ENCODE results near the gene R3HCC1L. TPM values are rescaled to one million over a fixed set of nuclear protein-coding genes. Genes with fewer than 3 reads are reported as not detected.

Gene R3HCC1L
- polyA plus RNA-seq, 2 of the 4 experiments (the other 2 are of a cell fraction), result 11.0 to 15.2 TPM

- 96% methylated on average over 1 of the region's 1 CpG for WGBS (ENCODE audit: missing lambda C conversion rate)
- ATAC-seq, result no peak
- POLR2A ChIA-PET, result no interaction called here
- H3K27ac ChIP-seq, result no peak overlapping the region
- no peak overlapping the region for H3K4me3 ChIP-seq
- H3K9me3 ChIP-seq, result no peaks in the 10 kb centered on the region
- no peak for DNase-seq (ENCODE audit: low read depth in 1 of 2, low spot score in 1 of 2)
- TF ChIP-seq CHD4 (IDR thresholded peaks at IDR 0.05; ENCODE audit: borderline replicate concordance), result no peak
- TF ChIP-seq POLR2AphosphoS2 (conservative IDR thresholded peaks at IDR 0.05; ENCODE audit: low read length), result no peak
- no peak for TF ChIP-seq GATA3 (IDR thresholded peaks at IDR 0.05; ENCODE audit: borderline replicate concordance)
- no peak for TF ChIP-seq TFCP2L1 (CRISPR knock-in tag; IDR thresholded peaks at IDR 0.05)
- TF ChIP-seq CEBPB (IDR thresholded peaks at IDR 0.05), result no peak
- TF ChIP-seq ZFP36 (IDR thresholded peaks at IDR 0.05; ENCODE audit: borderline replicate concordance, partially characterized antibody), result no peak
- no peak for TF ChIP-seq SREBF2 (IDR thresholded peaks at IDR 0.05)
- no peak for TF ChIP-seq CTCF (IDR thresholded peaks at IDR 0.05)
- TF ChIP-seq SMC3 (IDR thresholded peaks at IDR 0.05), result no peak
- no peak for TF ChIP-seq HOXB5 (CRISPR knock-in tag; IDR thresholded peaks at IDR 0.05)
- TF ChIP-seq BHLHE40 (IDR thresholded peaks at IDR 0.05; ENCODE audit: low read depth, low read length), result no peak
- no peak for TF ChIP-seq RARB (CRISPR knock-in tag; IDR thresholded peaks at IDR 0.05)
- no peak for TF ChIP-seq NPAS2 (CRISPR knock-in tag; IDR thresholded peaks at IDR 0.05; ENCODE audit: borderline replicate concordance)
- TF ChIP-seq POLR2A (IDR thresholded peaks at IDR 0.05; ENCODE audit: low read length), result no peak
- TF ChIP-seq JUNB (IDR thresholded peaks at IDR 0.05), result no peak
- CTCF ChIA-PET, result interaction anchor here (8.5 kb wide), 1 partner anchor 71 kb away, joined by 68 read pairs; no protein-coding TSS in a partner anchor
- H3K4me2 ChIP-seq, result no peak overlapping the region
- no peaks in the 10 kb centered on the region for H3K4me1 ChIP-seq
- no peak for FAIRE-seq
Measured at GRCh38 chr10:98238391-98238790, 103.9 kb downstream of the R3HCC1L start.

DNA sequence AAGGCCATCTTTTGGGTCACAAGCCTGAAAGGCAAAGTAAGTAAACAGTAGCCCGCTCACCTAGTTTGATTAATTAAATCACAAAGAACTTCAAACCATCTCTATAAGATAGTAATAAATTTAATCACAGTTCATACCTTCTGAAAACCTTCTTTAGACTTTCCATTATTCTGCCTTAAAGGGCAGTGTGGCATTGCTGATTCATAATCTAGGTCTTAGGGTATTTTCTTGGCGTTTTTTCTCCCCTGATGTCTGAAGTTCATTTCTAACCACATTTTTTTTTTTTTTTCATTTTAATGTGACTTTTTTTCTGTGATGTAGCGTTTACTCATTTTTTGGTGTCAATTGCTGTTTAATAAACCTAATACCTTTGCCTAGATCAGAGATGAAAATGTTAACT lies 106.1 kb downstream of the R3HCC1L start:
- no peak overlapping the region for H3K4me3 ChIP-seq
- H3K27ac ChIP-seq, result no peak overlapping the region
- H3K9me3 ChIP-seq, result no peaks in the 10 kb centered on the region
- TF ChIP-seq CEBPB (IDR thresholded peaks at IDR 0.05), result no peak
- DNase-seq (ENCODE audit: low read depth in 1 of 2, low spot score in 1 of 2) (no peak), FAIRE-seq (no peak), ATAC-seq (no peak)
- no peak overlapping the region for H3K4me2 ChIP-seq
- H3K4me1 ChIP-seq, result no peaks in the 10 kb centered on the region
- WGBS (ENCODE audit: missing lambda C conversion rate), result 89% methylated on average over 3 of the region's 3 CpGs
- CTCF ChIA-PET, result interaction anchor here (8.5 kb wide), 1 partner anchor 69 kb away, joined by 68 read pairs; no protein-coding TSS in a partner anchor
- POLR2A ChIA-PET, result no interaction called here

GRCh38 chr10:98242823-98243222 lies 108.4 kb downstream of the R3HCC1L start:
- peak; percentile 34 to 43; a peak in 2 of 6 replicates for ATAC-seq
- H3K4me2 ChIP-seq, result no peak overlapping the region
- peak in 1 of 2 experiments; percentile 19 for DNase-seq (ENCODE audit: low read depth in 1 of 2, low spot score in 1 of 2)
- no peak overlapping the region for H3K27ac ChIP-seq
- ChIA-PET POLR2A (no interaction called here), CTCF (interaction anchor here (0.6 to 8.5 kb wide), 12 partner anchors 10 to 328 kb away, joined by 3 to 68 read pairs (median 4); partner anchors contain the start of gene LOXL4)
- no peak overlapping the region for H3K4me3 ChIP-seq
- FAIRE-seq, result peak; percentile 88
- H3K4me1 ChIP-seq, result no peaks in the 10 kb centered on the region
- H3K9me3 ChIP-seq, result no peaks in the 10 kb centered on the region
- WGBS (ENCODE audit: missing lambda C conversion rate), result 52% methylated on average over 1 of the region's 1 CpG
- TF ChIP-seq HES2 (IDR thresholded peaks at IDR 0.05) (no peak), RAD21 (conservative IDR thresholded peaks at IDR 0.05 in 1 of 2, IDR thresholded peaks at IDR 0.05 in 1 of 2) (peak; percentile 67 to 72), MAFK (IDR thresholded peaks at IDR 0.05; ENCODE audit: partially characterized antibody) (no peak), FOXS1 (CRISPR knock-in tag; IDR thresholded peaks at IDR 0.05) (no peak), JUN (IDR thresholded peaks at IDR 0.05) (no peak), CTCF (IDR thresholded peaks at IDR 0.05) (peak; percentile 60), POLR2AphosphoS2 (conservative IDR thresholded peaks at IDR 0.05; ENCODE audit: low read length) (no peak), CBX8 (IDR thresholded peaks at IDR 0.05) (no peak), SMC3 (IDR thresholded peaks at IDR 0.05) (peak; percentile 58; the same call in 2 of the 3 replicates), CEBPB (IDR thresholded peaks at IDR 0.05) (no peak), SREBF2 (IDR thresholded peaks at IDR 0.05) (no peak), CBX2 (IDR thresholded peaks at IDR 0.05; ENCODE audit: borderline replicate concordance, low read depth) (no peak), TP53 (CRISPR knock-in tag; IDR thresholded peaks at IDR 0.05) (no peak), RFX5 (IDR thresholded peaks at IDR 0.05) (no peak), HEYL (CRISPR knock-in tag; IDR thresholded peaks at IDR 0.05) (no peak), PHF8 (IDR thresholded peaks at IDR 0.05; ENCODE audit: borderline replicate concordance, low read depth) (no peak), PBX3 (IDR thresholded peaks at IDR 0.05) (no peak), MAX (IDR thresholded peaks at IDR 0.05) (no peak), EHMT2 (IDR thresholded peaks at IDR 0.05; ENCODE audit: low read depth) (no peak)
- TF ChIP-seq, protein P1, sequence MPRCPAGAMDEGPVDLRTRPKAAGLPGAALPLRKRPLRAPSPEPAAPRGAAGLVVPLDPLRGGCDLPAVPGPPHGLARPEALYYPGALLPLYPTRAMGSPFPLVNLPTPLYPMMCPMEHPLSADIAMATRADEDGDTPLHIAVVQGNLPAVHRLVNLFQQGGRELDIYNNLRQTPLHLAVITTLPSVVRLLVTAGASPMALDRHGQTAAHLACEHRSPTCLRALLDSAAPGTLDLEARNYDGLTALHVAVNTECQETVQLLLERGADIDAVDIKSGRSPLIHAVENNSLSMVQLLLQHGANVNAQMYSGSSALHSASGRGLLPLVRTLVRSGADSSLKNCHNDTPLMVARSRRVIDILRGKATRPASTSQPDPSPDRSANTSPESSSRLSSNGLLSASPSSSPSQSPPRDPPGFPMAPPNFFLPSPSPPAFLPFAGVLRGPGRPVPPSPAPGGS (IDR thresholded peaks at IDR 0.05), result no peak
